Type B pancreatic cell (in vitro differentiated cells): Measurements from ENCODE around the gene NTMT1. TPM values are rescaled to one million over a fixed set of nuclear protein-coding genes. Genes with fewer than 3 reads are reported as not detected.

Source experiments
- DNase-seq: peaks from one replicate; pipeline ENCODE4 v3.0.0; 2021; ENCODE audit warnings: mixed read lengths; ENCODE audit not compliant: unreplicated experiment; ENCODE audit errors: extremely low spot score
- H3K27ac Mint-ChIP-seq: 2 replicates; pipeline ENCODE4 v1.8.0; 2021; ENCODE audit warnings: mild to moderate bottlenecking, mixed read lengths
- H3K27me3 Mint-ChIP-seq: 2 replicates; pipeline ENCODE4 v1.8.0; 2021; ENCODE audit warnings: mixed read lengths
- H3K36me3 Mint-ChIP-seq: 2 replicates; pipeline ENCODE4 v1.8.0; 2021; ENCODE audit warnings: mixed read lengths
- H3K4me1 Mint-ChIP-seq: one replicate; pipeline ENCODE4 v1.8.0; 2021; ENCODE audit warnings: mixed read lengths; ENCODE audit not compliant: unreplicated experiment
- H3K4me3 Mint-ChIP-seq: 2 replicates; pipeline ENCODE4 v1.8.0; 2021; ENCODE audit warnings: mild to moderate bottlenecking, mixed read lengths
- H3K9me3 Mint-ChIP-seq: 2 replicates; pipeline ENCODE4 v1.8.0; 2021; ENCODE audit warnings: mixed read lengths
- CTCF ChIP-seq: fragments of 200-600 bp; sonication (generic); conservative IDR thresholded peaks from 2 replicates; pipeline ENCODE4 v1.5.0; 2021; ENCODE audit warnings: antibody characterized with exemption, mild to moderate bottlenecking
- total RNA-seq: library from RNA; stranded (reverse); gene quantifications from 2 replicates; pipeline ENCODE4 v1.2.1, GENCODE V29; 2021; ENCODE audit warnings: low replicate concordance

The NTMT1 gene
- total RNA-seq, 1 donor from 2014 or later, result 33.5 TPM

- peak; percentile 89 for TF ChIP-seq CTCF
- Mint-ChIP-seq H3K4me1 (peaks cover 35% of the 10 kb centered on the region), H3K9me3 (no peaks in the 10 kb centered on the region), H3K36me3 (no peaks in the 10 kb centered on the region), H3K27ac (peak overlapping the region; percentile 81), H3K4me3 (peak overlapping the region; percentile 88), H3K27me3 (no peaks in the 10 kb centered on the region)
- DNase-seq, result peak; percentile 89
Measured at GRCh38 chr9:129610473-129611306, 15.3 kb upstream of the NTMT1 start.

- H3K27ac Mint-ChIP-seq, result peak overlapping the region; percentile 81
- no peaks in the 10 kb centered on the region for H3K36me3 Mint-ChIP-seq
- no peaks in the 10 kb centered on the region for H3K9me3 Mint-ChIP-seq
- peak overlapping the region; percentile 88 for H3K4me3 Mint-ChIP-seq
- no peak for DNase-seq
- no peaks in the 10 kb centered on the region for H3K27me3 Mint-ChIP-seq
- no peak for TF ChIP-seq CTCF
- peaks cover 33% of the 10 kb centered on the region for H3K4me1 Mint-ChIP-seq
Measured at GRCh38 chr9:129611307-129611800, 14.6 kb upstream of the NTMT1 start.

GRCh38 chr9:129612123-129612522, 13.8 kb upstream of the NTMT1 start:
- peak overlapping the region; percentile 57 for H3K4me3 Mint-ChIP-seq
- no peaks in the 10 kb centered on the region for H3K27me3 Mint-ChIP-seq
- no peak for TF ChIP-seq CTCF
- H3K27ac Mint-ChIP-seq, result no peak overlapping the region
- no peaks in the 10 kb centered on the region for H3K9me3 Mint-ChIP-seq
- no peak for DNase-seq
- H3K4me1 Mint-ChIP-seq, result peaks cover 28% of the 10 kb centered on the region
- H3K36me3 Mint-ChIP-seq, result no peaks in the 10 kb centered on the region

- no peak overlapping the region for H3K27ac Mint-ChIP-seq
- TF ChIP-seq CTCF, result no peak
- no peaks in the 10 kb centered on the region for H3K27me3 Mint-ChIP-seq
- H3K4me3 Mint-ChIP-seq, result no peak overlapping the region
- H3K4me1 Mint-ChIP-seq, result peaks cover 22% of the 10 kb centered on the region
- DNase-seq, result no peak
- no peaks in the 10 kb centered on the region for H3K9me3 Mint-ChIP-seq
- H3K36me3 Mint-ChIP-seq, result no peaks in the 10 kb centered on the region
Measured at GRCh38 chr9:129612815-129613519, 13.0 kb upstream of the NTMT1 start.

GRCh38 chr9:129613520-129614175, 12.3 kb upstream of the NTMT1 start:
- H3K4me1 Mint-ChIP-seq, result peaks cover 20% of the 10 kb centered on the region

More at GRCh38 chr9:129613520-129614175, 12.3 kb upstream of the NTMT1 start:
- DNase-seq, result no peak
- Mint-ChIP-seq H3K36me3 (no peaks in the 10 kb centered on the region), H3K27ac (no peak overlapping the region), H3K9me3 (no peaks in the 10 kb centered on the region), H3K4me3 (no peak overlapping the region), H3K27me3 (no peaks in the 10 kb centered on the region)
- TF ChIP-seq CTCF, result no peak
